Sigmoid colon (tissue), 7 donors: ENCODE measurements around the gene POU6F2. TPM values are rescaled to one million over a fixed set of nuclear protein-coding genes. Genes with fewer than 3 reads are reported as not detected.

Experiments used
- DNase-seq: peaks from one replicate; pipeline ENCODE4 v3.0.0-alpha.2; 2019
- H3K27ac ChIP-seq, 4 donors: fragments of 200-600 bp; sonication (generic); one replicate each; pipeline ENCODE4 v1.5.1; 2016 to 2019; ENCODE audit warnings: mild to moderate bottlenecking in 1 of 4
- H3K27me3 ChIP-seq, 3 donors: fragments of 200-600 bp; sonication (generic); one replicate each; pipeline ENCODE4 v1.5.1; 2019; ENCODE audit warnings: mild to moderate bottlenecking in 1 of 3
- H3K36me3 ChIP-seq, 4 donors: fragments of 200-600 bp; sonication (generic); one replicate each; pipeline ENCODE4 v1.5.1; 2016 to 2019
- H3K4me1 ChIP-seq, 4 donors: fragments of 200-600 bp; sonication (generic); one replicate each; pipeline ENCODE4 v1.5.1; 2017 to 2019
- H3K4me3 ChIP-seq, 4 donors: fragments of 200-600 bp; sonication (generic); one replicate each; pipeline ENCODE4 v1.5.1; 2017 to 2019; ENCODE audit warnings: mild to moderate bottlenecking in 2 of 4, moderate library complexity in 1 of 4
- H3K9me3 ChIP-seq, 4 donors: fragments of 200-600 bp in 3 of 4; sonication (generic) in 3 of 4; one replicate each; pipeline versions ENCODE4 v1.5.1 to v1.6.1; 2013 to 2019
- EP300 ChIP-seq, 4 donors: sonication (generic); formaldehyde crosslinking; IDR thresholded peaks; one replicate each; pipeline ENCODE4 v1.6.1; 2017; ENCODE audit warnings: antibody characterized with exemption in 4 of 4
- POLR2A ChIP-seq, 2 donors: fragments of 450-650 bp; IDR thresholded peaks; one replicate each; pipeline ENCODE4 v1.6.1; 2016; ENCODE audit warnings: antibody characterized with exemption in 2 of 2, mild to moderate bottlenecking in 2 of 2, moderate library complexity in 2 of 2
- POLR2AphosphoS5 ChIP-seq, 4 donors: sonication (generic); formaldehyde crosslinking; IDR thresholded peaks; one replicate each; pipeline ENCODE4 v1.6.1; 2017; ENCODE audit warnings: antibody characterized with exemption in 4 of 4
- WGBS, 2 donors: extraction: QIAGEN DNeasy Blood & Tissue Kit; methylation state at CpG; one replicate each; pipeline ENCODE4 v1.1.7; 2013; 5-methylcytosine and 5-hydroxymethylcytosine counted together
- intact Hi-C: fragments of 100-400 bp; cut with DNase I; formaldehyde crosslinking; loops from one replicate; pipeline ENCODE4 v1.15.1; 2023
- polyA plus RNA-seq, 3 donors: library from polyadenylated mRNA; stranded (reverse); fragments of 200-250 nt; gene quantifications; one replicate each; pipeline ENCODE4 v1.2.3, GENCODE V29; 2013
- total RNA-seq, 4 donors: library from RNA; depleted of rRNA; stranded (reverse); fragments of >200 nt; gene quantifications; one replicate each; pipeline ENCODE4 v1.1.0, GENCODE V29; 2016
- TF ChIP-seq, protein P1 (sequence below), 4 experiments: fragments of 450-650 bp in 3 of 4; fragments of 200-600 bp in 1 of 4; IDR thresholded peaks; one replicate each; pipeline ENCODE4 v1.5.1; 2016 to 2019; ENCODE audit warnings: antibody characterized with exemption in 4 of 4, mild to moderate bottlenecking in 3 of 4, moderate library complexity in 2 of 4
- donor health status: healthy with polysubstance abuse.
- donor health status: Bipolar disorder and iron deficiency.
- donor health status: healthy.

POU6F2 gene
- total and polyA plus RNA-seq, 7 donors = 0.04 TPM; not detected in 6

DNA sequence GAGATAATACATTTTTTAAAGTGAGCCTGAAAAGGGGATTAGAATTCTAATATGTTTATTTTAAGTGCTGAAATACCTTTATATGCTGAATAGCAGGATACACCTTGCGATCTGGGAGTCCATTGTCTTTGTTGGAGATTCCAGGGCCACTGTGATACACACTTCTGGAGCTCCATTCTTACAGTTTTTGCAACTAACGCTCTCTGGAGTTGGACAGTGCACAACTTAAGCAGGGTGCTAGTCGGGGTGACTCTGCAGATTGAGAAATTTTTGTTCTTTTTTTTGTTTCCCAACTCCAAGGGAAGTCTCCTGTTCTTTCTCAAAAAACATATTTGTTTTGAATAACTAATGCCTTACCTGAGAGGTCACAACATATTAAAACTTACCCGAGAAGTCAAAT, 23.7 kb upstream of the POU6F2 start:
- no peak for DNase-seq
- no peaks in the 10 kb centered on the region for H3K36me3 ChIP-seq
- no peak overlapping the region for H3K27ac ChIP-seq
- intact Hi-C loops = no loop called here
- TF ChIP-seq POLR2AphosphoS5 (IDR thresholded peaks at IDR 0.05) (no peak), POLR2A (IDR thresholded peaks at IDR 0.05) (no peak), EP300 (IDR thresholded peaks at IDR 0.05) (no peak)
- TF ChIP-seq, protein P1, sequence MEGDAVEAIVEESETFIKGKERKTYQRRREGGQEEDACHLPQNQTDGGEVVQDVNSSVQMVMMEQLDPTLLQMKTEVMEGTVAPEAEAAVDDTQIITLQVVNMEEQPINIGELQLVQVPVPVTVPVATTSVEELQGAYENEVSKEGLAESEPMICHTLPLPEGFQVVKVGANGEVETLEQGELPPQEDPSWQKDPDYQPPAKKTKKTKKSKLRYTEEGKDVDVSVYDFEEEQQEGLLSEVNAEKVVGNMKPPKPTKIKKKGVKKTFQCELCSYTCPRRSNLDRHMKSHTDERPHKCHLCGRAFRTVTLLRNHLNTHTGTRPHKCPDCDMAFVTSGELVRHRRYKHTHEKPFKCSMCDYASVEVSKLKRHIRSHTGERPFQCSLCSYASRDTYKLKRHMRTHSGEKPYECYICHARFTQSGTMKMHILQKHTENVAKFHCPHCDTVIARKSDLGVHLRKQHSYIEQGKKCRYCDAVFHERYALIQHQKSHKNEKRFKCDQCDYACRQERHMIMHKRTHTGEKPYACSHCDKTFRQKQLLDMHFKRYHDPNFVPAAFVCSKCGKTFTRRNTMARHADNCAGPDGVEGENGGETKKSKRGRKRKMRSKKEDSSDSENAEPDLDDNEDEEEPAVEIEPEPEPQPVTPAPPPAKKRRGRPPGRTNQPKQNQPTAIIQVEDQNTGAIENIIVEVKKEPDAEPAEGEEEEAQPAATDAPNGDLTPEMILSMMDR (IDR thresholded peaks at IDR 0.05) = no peak
- 89 to 90% methylated on average over 4 of the region's 4 CpGs for WGBS, 2 donors
- no peak overlapping the region for H3K4me3 ChIP-seq
- H3K9me3 ChIP-seq = no peaks in the 10 kb centered on the region
- no peaks in the 10 kb centered on the region for H3K27me3 ChIP-seq
- peaks cover 0 to 8% (median 1%) of the 10 kb centered on the region in 4 donors for H3K4me1 ChIP-seq

GRCh38 chr7:38955892-38956291, 21.8 kb upstream of the POU6F2 start:
- H3K4me3 ChIP-seq = no peak overlapping the region
- no peak overlapping the region for H3K27ac ChIP-seq
- no peaks in the 10 kb centered on the region for H3K27me3 ChIP-seq
- no peaks in the 10 kb centered on the region for H3K9me3 ChIP-seq
- H3K4me1 ChIP-seq = no peaks in the 10 kb centered on the region
- intact Hi-C loops = no loop called here
- H3K36me3 ChIP-seq = no peaks in the 10 kb centered on the region
- TF ChIP-seq, protein P1 (IDR thresholded peaks at IDR 0.05) = no peak
- TF ChIP-seq POLR2A (IDR thresholded peaks at IDR 0.05) (no peak), POLR2AphosphoS5 (IDR thresholded peaks at IDR 0.05) (no peak), EP300 (IDR thresholded peaks at IDR 0.05) (no peak)
- WGBS, 2 donors = 85 to 92% methylated on average over 5 of the region's 5 CpGs
- DNase-seq = no peak

DNA sequence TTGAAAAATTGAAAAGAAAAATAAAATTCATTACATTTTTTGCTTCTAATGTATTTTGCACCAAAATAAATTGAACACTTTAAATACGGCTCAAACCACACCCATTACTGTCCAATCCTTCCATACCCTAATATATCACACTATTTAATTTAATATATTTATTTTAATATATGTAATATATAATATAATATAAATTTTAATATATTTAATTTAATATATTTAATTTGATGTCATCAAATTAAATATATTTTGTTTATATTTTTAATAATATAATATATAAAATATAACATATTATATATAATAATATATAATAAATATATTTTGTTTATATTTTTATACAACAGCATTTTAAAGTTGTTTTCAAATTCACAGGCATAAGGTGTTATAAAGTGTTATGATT, 15.7 kb upstream of the POU6F2 start:
- 80 to 97% methylated on average over 1 of the region's 1 CpG for WGBS, 2 donors
- no peak overlapping the region for H3K4me3 ChIP-seq
- no peaks in the 10 kb centered on the region for H3K9me3 ChIP-seq
- TF ChIP-seq, protein P1 (IDR thresholded peaks at IDR 0.05) = no peak
- no peak for TF ChIP-seq EP300 (IDR thresholded peaks at IDR 0.05)
- H3K27ac ChIP-seq = no peak overlapping the region
- no peaks in the 10 kb centered on the region for H3K36me3 ChIP-seq
- H3K27me3 ChIP-seq = no peaks in the 10 kb centered on the region
- DNase-seq = no peak
- H3K4me1 ChIP-seq = no peaks in the 10 kb centered on the region
- intact Hi-C loops = no loop called here

DNA sequence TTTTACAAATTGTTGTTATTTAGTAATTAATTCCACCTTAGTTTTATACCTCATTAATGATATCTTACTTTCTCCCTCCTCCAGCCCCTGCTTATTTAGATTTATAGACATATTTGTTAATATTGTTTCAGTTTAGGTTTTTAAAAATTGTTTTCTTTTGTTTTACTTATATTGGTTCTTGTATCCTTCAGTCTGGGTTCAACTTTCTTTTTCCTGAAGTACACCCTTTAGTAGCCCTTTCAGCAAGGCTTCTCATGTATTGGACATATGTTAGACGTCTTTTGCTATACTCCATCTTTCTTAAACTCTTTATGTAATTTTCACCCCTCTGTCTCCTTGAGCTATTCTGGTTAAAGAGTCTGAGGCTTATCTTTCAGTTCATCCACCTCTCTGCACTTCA, 12.8 kb upstream of the POU6F2 start:
- Histone ChIP-seq H3K27me3 (no peaks in the 10 kb centered on the region), H3K36me3 (no peaks in the 10 kb centered on the region), H3K9me3 (no peaks in the 10 kb centered on the region), H3K4me1 (no peaks in the 10 kb centered on the region), H3K4me3 (no peak overlapping the region), H3K27ac (no peak overlapping the region)
- DNase-seq = no peak
- intact Hi-C loops = no loop called here
- 72 to 87% methylated on average over 1 of the region's 1 CpG for WGBS, 2 donors
- TF ChIP-seq EP300 (IDR thresholded peaks at IDR 0.05) (no peak), POLR2A (IDR thresholded peaks at IDR 0.05) (no peak), POLR2AphosphoS5 (IDR thresholded peaks at IDR 0.05) (no peak)
- TF ChIP-seq, protein P1 (IDR thresholded peaks at IDR 0.05) = no peak

- WGBS, 2 donors = 57 to 69% methylated on average over 4 of the region's 4 CpGs
- intact Hi-C loops = no loop called here
Measured at GRCh38 chr7:38973760-38974159, 3.9 kb upstream of the POU6F2 start.

More at GRCh38 chr7:38973760-38974159, 3.9 kb upstream of the POU6F2 start:
- TF ChIP-seq POLR2A (IDR thresholded peaks at IDR 0.05) (no peak), POLR2AphosphoS5 (IDR thresholded peaks at IDR 0.05) (no peak), EP300 (IDR thresholded peaks at IDR 0.05) (no peak)
- TF ChIP-seq, protein P1 (IDR thresholded peaks at IDR 0.05) = no peak
- Histone ChIP-seq H3K27me3 (peaks cover 0 to 22% (median 10%) of the 10 kb centered on the region in 3 donors), H3K27ac (no peak overlapping the region), H3K36me3 (no peaks in the 10 kb centered on the region), H3K4me3 (no peak overlapping the region), H3K9me3 (no peaks in the 10 kb centered on the region), H3K4me1 (peaks cover 0 to 9% (median 7%) of the 10 kb centered on the region in 4 donors)
- no peak for DNase-seq
